NCI-H345 (cell line): ENCODE data around the gene MXRA7.
A peak's percentile ranks its signal among the peaks of the same experiment; 100 is the strongest.

Experiments
- DNase-seq: peaks from one replicate; lab custom pipeline; 2025; lab: John Stamatoyannopoulos, UW

MXRA7 gene

GRCh38 chr17:76677406-76677805, 33.4 kb downstream of the MXRA7 start:
- DNase-seq, result no peak

DNA sequence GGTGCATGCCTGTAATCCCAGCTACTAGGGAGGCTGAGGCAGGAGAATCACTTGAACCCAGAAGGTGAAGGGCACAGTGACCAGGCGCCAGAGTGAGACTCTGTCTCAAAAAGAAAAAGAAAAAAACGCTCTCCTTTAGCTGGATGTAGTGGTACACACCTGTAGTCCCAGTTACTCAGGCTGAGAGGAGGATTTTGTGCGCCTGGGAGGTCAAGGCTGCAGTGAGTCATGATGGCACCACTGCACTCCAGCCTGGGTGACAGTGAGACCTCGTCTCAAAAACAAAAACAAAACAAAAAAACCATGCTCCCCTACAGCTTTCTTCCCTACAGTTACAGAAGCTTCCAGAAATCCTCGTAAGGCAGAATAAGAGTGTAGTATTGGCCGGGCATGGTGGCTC, 34.1 kb downstream of the MXRA7 start:
- no peak for DNase-seq

GRCh38 chr17:76675648-76676047, 35.1 kb downstream of the MXRA7 start:
- no peak for DNase-seq

GRCh38 chr17:76674600-76674999, 36.2 kb downstream of the MXRA7 start:
- no peak for DNase-seq

DNA sequence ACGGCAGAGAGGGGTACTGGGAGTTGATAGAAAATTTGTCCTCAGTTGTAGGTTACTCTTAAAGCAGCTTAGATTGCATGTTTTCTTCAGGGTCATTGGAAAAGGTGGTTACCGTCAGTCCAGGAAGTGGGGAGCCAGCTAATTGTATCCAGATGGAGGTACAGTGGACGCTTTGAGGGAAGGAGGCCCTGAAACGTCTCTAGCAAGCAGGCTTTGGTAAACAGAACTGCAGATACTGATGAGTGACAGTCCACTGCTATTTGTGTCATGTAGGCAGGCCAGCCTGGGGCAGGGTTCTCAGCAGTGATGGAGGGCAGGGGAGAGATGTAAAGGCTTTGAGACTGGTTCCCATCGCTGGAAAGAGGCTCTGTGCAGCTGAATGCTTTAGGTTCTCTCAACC, 37.0 kb downstream of the MXRA7 start:
- DNase-seq, result no peak

DNA sequence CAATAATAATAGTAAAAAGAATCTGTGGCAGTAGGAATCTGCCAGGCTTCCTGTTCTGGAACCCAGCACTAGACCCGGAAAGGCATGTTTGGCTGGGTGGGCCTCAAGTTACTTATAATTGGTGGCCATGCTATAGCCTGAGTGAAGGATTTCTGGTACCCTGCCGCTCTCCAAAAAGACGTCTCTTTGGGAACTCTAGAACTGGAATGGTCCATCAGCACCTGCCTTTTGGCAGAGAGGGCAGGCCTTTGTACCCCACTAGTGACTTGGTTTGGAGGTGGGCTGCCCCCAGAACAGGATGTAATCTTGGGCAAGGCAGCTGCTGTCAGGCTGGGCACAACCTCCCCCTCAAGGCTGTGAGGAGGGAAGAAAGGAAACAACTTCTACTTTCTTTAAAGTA, 37.9 kb downstream of the MXRA7 start:
- no peak for DNase-seq

DNA sequence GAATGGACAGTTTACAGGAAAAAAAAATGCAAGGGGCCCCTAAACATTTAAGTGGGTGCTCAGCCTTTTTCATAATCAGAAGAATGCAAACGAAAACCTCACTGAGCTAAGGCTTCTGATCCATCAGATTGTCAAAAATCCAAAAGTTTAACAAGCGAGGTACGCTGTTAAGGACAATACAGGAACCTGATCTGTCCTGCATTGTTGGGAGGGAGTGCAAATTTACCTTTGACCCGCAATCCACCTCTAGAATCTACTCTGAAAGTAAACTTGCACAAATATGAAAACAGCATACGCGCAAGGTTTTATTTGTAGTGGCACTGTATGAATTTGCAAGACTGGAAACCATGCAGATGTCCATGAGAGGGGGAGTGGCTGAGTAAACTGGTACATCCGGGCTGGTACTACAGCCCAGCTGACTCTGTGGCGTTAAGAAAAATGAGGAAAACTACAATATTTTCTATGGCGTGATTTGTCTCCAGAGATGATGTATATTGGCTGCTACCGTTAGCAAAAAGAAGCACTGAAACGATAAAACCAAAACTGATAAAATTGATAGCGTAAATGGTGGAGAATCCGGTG, 38.4 kb downstream of the MXRA7 start:
- no peak for DNase-seq

DNA sequence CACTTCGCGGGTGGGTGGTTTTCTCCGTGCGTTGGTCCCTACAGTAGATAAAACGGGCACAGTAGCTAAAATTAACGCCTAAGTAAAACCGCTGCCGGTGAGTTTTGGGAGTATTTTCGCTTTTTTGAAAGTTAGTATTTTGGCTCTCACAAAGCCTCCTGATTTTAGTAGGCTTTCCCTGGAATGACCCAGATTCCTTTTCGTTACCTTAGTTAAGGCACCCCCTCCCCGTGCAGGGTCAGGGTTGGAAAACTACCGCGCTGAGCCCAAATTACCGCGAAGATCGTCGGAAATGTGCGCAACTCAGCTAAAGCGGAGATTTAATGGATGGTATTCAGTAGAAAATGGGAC, 38.9 kb downstream of the MXRA7 start:
- DNase-seq, result no peak

GRCh38 chr17:76671123-76671911, 39.4 kb downstream of the MXRA7 start:
- peak; percentile 99 for DNase-seq

- no peak for DNase-seq
These were observed 40.0 kb downstream of the MXRA7 start for GRCh38 chr17:76670718-76671122.

DNA sequence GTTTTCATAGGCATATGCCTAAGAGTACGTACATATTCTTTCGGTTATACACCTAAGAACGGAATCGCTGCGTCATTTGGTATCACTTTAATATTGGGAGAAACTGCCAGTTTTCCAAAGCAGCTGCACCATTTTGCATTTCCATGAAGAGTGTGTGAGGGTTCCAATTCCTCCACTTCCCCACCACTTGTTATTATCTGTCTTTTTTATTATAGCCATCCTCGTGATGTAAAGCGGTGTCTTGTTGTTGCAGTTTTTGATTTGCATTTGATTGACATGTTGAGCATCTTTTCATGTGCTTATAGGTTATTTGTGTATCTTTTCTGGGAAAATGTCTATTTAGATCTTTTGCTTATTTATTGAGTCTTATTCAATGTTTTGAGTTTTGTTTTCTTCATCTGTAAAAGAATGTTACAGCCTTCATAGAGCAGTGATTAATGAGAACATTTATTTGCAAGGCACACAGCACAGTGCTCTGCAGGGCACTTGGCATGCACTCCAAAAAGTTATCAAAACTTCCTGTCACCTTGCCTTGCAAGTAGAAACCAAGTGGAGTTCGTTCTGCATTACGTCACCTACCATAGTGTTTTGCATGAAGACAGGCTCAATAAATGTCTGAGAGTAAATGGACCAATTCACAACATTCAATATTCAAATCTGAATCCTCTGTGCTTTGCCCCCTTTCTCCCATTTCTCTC, 40.6 kb downstream of the MXRA7 start:
- DNase-seq, result no peak

- DNase-seq, result no peak
These were observed 42.8 kb downstream of the MXRA7 start for GRCh38 chr17:76667786-76668453.

DNA sequence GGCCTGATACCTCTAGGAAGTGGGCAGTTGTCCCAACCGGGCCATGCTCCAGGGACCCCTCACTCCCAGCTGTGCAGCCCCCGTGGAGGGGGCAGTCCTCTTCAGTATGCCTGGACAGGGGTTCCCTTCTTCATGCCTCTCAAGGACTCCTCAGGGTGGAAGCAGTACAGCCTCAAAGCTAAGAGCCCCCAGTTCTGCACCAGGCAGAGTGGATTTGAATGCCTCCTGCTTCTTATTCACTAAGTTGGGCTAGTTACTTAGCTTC, 43.3 kb downstream of the MXRA7 start:
- DNase-seq, result no peak

GRCh38 chr17:76660656-76661042, 50.1 kb downstream of the MXRA7 start:
- no peak for DNase-seq

DNA sequence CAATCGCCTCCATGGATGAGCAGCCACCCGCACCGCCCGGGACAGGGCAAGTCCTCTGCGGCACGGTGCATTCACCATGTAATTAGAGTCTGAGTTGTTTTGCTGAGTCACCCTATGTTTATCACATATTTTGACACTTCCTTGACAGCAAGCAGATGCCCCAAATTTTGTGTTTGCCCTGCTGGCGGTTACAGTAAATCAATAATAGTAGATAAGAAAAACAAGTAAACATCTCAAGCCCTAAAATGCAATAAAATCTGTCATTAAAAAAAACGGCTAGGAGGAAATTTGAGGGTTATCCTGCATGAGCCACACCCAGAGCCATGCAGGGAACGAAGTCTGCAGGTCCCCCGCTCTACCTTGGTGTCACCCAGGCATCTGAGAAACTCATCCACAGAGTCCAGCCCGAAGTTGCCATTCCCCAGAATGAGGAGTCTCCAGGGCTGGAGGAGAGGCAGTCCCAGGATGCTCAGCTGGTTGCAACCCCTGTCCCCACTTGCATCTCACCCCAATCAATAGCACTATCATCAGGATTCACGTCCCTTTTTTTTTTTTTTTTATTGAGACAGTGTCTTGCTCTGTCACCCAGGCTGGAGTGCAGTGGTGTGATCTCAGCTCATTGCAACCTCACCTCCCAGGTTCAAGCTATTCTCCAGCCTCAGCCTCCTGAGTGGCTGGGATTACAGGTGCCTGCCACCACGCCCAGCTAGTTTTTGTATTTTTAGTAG, 50.7 kb downstream of the MXRA7 start:
- DNase-seq, result no peak

DNA sequence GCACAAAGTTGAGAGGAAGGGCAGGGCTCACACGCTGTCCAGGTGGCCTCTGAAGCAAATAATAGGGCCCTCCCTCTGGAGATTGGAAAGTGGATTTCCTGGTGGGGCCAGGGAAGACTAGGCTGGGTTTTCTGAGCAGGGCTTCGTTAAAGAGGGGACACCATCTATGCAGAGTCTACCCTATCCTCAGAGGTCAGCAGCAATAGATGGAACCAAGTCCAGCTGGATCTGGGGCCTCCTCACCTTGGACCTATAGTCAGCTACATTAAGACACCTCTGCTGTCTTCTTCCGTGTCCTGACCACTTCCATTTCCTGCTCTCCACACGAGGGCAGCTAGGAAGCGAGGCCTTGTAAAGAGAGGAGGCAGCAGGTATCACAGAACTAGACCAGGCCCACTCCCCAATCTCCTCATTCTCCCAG, 52.5 kb downstream of the MXRA7 start:
- no peak for DNase-seq

DNA sequence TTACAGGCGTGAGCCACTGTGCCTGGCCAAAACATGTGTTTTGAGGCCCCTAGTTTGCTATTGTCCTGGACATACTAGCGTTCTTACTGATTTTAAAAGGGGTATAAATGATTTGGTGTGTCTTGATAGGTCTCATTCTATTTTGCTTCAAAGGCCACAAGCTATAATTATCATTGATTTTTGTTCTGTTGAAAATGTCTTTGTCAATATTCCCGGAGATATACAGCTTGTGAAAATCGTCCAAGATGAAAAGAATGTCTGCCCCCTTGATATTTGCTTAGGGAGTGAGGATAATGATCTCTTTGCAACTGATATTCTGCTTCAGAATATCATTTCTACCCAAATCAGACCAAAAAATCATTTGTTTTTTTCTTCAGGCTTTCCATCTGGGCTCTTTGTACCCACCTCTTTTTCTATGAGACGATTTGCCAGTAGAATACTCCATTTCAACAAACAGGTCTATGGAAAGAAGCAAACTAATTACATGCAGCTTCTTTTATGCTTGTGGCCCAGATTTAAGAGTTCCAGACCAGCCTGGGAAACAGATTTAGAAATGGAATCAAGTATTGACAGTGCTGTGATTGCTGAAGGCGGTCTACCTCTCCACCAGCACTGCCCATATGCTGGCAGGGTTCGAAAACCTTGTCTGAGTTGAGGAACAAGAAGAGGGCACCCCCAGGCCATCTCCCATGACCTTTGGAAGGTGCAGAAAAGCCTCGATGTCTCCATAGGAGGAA, 53.1 kb downstream of the MXRA7 start:
- no peak for DNase-seq

- no peak for DNase-seq
These were observed 56.4 kb downstream of the MXRA7 start for GRCh38 chr17:76654408-76654807.

- no peak for DNase-seq
These were observed 60.3 kb downstream of the MXRA7 start for GRCh38 chr17:76650504-76650903.

DNA sequence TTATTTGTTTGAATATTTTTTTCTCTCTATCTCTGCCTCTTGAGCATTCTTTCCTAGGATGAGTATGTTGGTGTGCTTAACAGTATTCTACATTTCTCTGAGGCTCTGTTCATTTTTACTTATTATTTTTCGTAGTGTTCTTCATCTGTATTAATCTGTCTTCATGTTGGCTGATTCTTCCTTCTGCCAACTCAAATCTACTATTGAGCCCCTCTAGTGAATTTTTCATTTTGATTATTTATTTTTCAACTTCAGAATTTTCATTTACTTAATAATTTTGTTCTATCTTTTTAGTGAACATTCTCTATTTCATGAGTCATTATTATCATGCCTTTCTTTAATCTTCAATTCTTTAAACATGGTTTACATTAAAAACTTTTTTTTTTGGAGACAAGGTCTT, 64.1 kb downstream of the MXRA7 start:
- DNase-seq, result no peak

GRCh38 chr17:76645481-76645880, 65.3 kb downstream of the MXRA7 start:
- DNase-seq, result no peak

GRCh38 chr17:76644995-76645394, 65.8 kb downstream of the MXRA7 start:
- no peak for DNase-seq
